ENCODE measurements around the gene SLC10A2. TPM values are rescaled to one million over a fixed set of nuclear protein-coding genes. Genes with fewer than 3 reads are reported as not detected.

SLC10A2 gene
- total RNA-seq, 1 experiment from 2014 or later, result not detected

GRCh38 chr13:103102482-103102881 lies 36.3 kb upstream of the SLC10A2 start:
- no peak overlapping the region for H3K4me3 Mint-ChIP-seq (ENCODE audit: low read depth, unreplicated experiment)
- BruUV-seq (replicated peaks), result no TSS peak
- no peaks in the 10 kb centered on the region for H3K36me3 Mint-ChIP-seq (ENCODE audit: insufficient read depth, unreplicated experiment)
- TF ChIP-seq, protein P1, sequence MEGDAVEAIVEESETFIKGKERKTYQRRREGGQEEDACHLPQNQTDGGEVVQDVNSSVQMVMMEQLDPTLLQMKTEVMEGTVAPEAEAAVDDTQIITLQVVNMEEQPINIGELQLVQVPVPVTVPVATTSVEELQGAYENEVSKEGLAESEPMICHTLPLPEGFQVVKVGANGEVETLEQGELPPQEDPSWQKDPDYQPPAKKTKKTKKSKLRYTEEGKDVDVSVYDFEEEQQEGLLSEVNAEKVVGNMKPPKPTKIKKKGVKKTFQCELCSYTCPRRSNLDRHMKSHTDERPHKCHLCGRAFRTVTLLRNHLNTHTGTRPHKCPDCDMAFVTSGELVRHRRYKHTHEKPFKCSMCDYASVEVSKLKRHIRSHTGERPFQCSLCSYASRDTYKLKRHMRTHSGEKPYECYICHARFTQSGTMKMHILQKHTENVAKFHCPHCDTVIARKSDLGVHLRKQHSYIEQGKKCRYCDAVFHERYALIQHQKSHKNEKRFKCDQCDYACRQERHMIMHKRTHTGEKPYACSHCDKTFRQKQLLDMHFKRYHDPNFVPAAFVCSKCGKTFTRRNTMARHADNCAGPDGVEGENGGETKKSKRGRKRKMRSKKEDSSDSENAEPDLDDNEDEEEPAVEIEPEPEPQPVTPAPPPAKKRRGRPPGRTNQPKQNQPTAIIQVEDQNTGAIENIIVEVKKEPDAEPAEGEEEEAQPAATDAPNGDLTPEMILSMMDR (IDR thresholded peaks at IDR 0.05; ENCODE audit: unreplicated experiment), result no peak
- intact Hi-C loops (cut with micrococcal nuclease; ENCODE audit: unreplicated experiment), result no loop called here
- CTCF ChIA-PET, result no interaction called here
- no peaks in the 10 kb centered on the region for H3K9me3 Mint-ChIP-seq (ENCODE audit: low read depth, unreplicated experiment)
- no peaks in the 10 kb centered on the region for H3K4me1 Mint-ChIP-seq (ENCODE audit: low read depth, unreplicated experiment)
- no peak overlapping the region for H3K27ac Mint-ChIP-seq (ENCODE audit: unreplicated experiment)
- no peak for DNase-seq
- H3K27me3 Mint-ChIP-seq (ENCODE audit: unreplicated experiment), result no peaks in the 10 kb centered on the region

- TF ChIP-seq, protein P1 (IDR thresholded peaks at IDR 0.05; ENCODE audit: unreplicated experiment), result no peak
- no peaks in the 10 kb centered on the region for H3K9me3 Mint-ChIP-seq (ENCODE audit: low read depth, unreplicated experiment)
- CTCF ChIA-PET, result no interaction called here
Observed at GRCh38 chr13:103101901-103102300, 35.7 kb upstream of the SLC10A2 start.

DNA sequence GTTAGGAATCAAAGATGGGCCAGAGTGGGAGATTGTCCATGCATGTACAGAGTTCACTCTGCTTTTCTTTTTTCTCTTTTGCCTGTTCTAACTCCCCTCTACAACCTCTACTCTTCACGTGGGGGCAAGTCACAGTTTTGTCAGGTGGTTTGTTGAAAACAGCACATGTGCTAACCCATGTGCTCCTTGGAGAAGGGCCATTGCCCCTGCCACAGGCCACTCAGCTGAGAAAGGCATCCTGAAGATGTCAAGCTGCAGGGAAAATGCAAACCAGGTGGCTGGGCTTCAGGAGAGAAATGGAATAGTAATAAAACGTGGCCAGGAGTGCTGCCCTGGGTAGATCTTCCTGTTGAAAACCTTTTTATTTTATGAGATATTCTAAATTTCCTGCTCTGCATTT lies 35.3 kb upstream of the SLC10A2 start:
- H3K27me3 Mint-ChIP-seq (ENCODE audit: unreplicated experiment), result no peaks in the 10 kb centered on the region
- BruUV-seq (replicated peaks), result no TSS peak
- intact Hi-C loops (cut with micrococcal nuclease; ENCODE audit: unreplicated experiment), result no loop called here
- TF ChIP-seq, protein P1 (IDR thresholded peaks at IDR 0.05; ENCODE audit: unreplicated experiment), result no peak
- H3K27ac Mint-ChIP-seq (ENCODE audit: unreplicated experiment), result no peak overlapping the region
- CTCF ChIA-PET, result no interaction called here
- H3K36me3 Mint-ChIP-seq (ENCODE audit: insufficient read depth, unreplicated experiment), result no peaks in the 10 kb centered on the region
- DNase-seq, result no peak
- no peaks in the 10 kb centered on the region for H3K9me3 Mint-ChIP-seq (ENCODE audit: low read depth, unreplicated experiment)
- no peak overlapping the region for H3K4me3 Mint-ChIP-seq (ENCODE audit: low read depth, unreplicated experiment)
- H3K4me1 Mint-ChIP-seq (ENCODE audit: low read depth, unreplicated experiment), result no peaks in the 10 kb centered on the region

More at GRCh38 chr13:103101901-103102300, 35.7 kb upstream of the SLC10A2 start:
- H3K27me3 Mint-ChIP-seq (ENCODE audit: unreplicated experiment), result no peaks in the 10 kb centered on the region
- H3K4me3 Mint-ChIP-seq (ENCODE audit: low read depth, unreplicated experiment), result no peak overlapping the region
- no peak overlapping the region for H3K27ac Mint-ChIP-seq (ENCODE audit: unreplicated experiment)
- H3K36me3 Mint-ChIP-seq (ENCODE audit: insufficient read depth, unreplicated experiment), result no peaks in the 10 kb centered on the region
- H3K4me1 Mint-ChIP-seq (ENCODE audit: low read depth, unreplicated experiment), result no peaks in the 10 kb centered on the region
- DNase-seq, result no peak
- intact Hi-C loops (cut with micrococcal nuclease; ENCODE audit: unreplicated experiment), result no loop called here
- BruUV-seq (replicated peaks), result no TSS peak

DNA sequence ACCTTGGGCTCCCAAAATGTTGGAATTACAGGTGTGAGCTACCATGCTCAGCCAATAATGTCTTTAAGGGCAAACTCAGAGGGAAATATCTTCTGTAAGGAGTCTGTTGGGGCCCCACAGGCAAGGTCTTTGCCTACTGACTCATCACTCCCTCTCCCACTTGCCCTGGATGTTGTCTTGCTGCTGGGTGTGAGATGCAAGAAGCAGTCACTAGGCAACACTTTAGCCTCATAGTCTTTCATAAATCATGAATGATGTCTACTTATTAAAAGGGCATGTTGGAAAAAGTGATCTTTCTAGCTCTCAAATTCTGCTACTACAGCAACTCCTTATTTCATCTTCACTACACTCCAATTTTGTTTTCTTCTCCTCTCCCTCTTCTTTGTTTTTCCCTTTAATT lies 34.6 kb upstream of the SLC10A2 start:
- DNase-seq, result no peak
- no peak overlapping the region for H3K27ac Mint-ChIP-seq (ENCODE audit: unreplicated experiment)
- CTCF ChIA-PET, result no interaction called here
- TF ChIP-seq, protein P1 (IDR thresholded peaks at IDR 0.05; ENCODE audit: unreplicated experiment), result no peak
- no peaks in the 10 kb centered on the region for H3K4me1 Mint-ChIP-seq (ENCODE audit: low read depth, unreplicated experiment)
- H3K9me3 Mint-ChIP-seq (ENCODE audit: low read depth, unreplicated experiment), result no peaks in the 10 kb centered on the region
- BruUV-seq (replicated peaks), result no TSS peak
- no peaks in the 10 kb centered on the region for H3K36me3 Mint-ChIP-seq (ENCODE audit: insufficient read depth, unreplicated experiment)
- no peak overlapping the region for H3K4me3 Mint-ChIP-seq (ENCODE audit: low read depth, unreplicated experiment)
- H3K27me3 Mint-ChIP-seq (ENCODE audit: unreplicated experiment), result no peaks in the 10 kb centered on the region
- intact Hi-C loops (cut with micrococcal nuclease; ENCODE audit: unreplicated experiment), result no loop called here
